IPS-18a (cell line): ENCODE results near the gene CADM1.

ENCODE experiments used
- H3K27ac ChIP-seq: one replicate; pipeline ENCODE4 v1.5.1; 2013; ENCODE audit warnings: low read length
- H3K27me3 ChIP-seq: one replicate; pipeline ENCODE4 v1.6.1; 2013; ENCODE audit warnings: mild to moderate bottlenecking, low read length; ENCODE audit not compliant: control insufficient read depth, insufficient read depth
- H3K36me3 ChIP-seq: one replicate; pipeline ENCODE4 v1.6.1; 2013; ENCODE audit warnings: low read depth, low read length; ENCODE audit not compliant: control insufficient read depth
- H3K4me1 ChIP-seq: one replicate; pipeline ENCODE4 v1.6.1; 2013; ENCODE audit warnings: low read depth, low read length; ENCODE audit not compliant: control insufficient read depth
- H3K4me3 ChIP-seq: one replicate; pipeline ENCODE4 v1.5.1; 2013; ENCODE audit warnings: low read length
- H3K9ac ChIP-seq: one replicate; pipeline ENCODE4 v1.6.1; 2013; ENCODE audit warnings: mild to moderate bottlenecking, low read length, moderate library complexity
- H3K9me3 ChIP-seq: one replicate; pipeline ENCODE4 v1.6.1; 2013; ENCODE audit warnings: low read depth, low read length; ENCODE audit not compliant: control insufficient read depth

The CADM1 gene

GRCh38 chr11:115363426-115363825 lies 140.8 kb downstream of the CADM1 start:
- Histone ChIP-seq H3K9ac (no peak overlapping the region), H3K4me3 (no peak overlapping the region), H3K9me3 (no peaks in the 10 kb centered on the region), H3K36me3 (no peaks in the 10 kb centered on the region), H3K27me3 (no peaks in the 10 kb centered on the region), H3K27ac (no peak overlapping the region), H3K4me1 (peaks cover 5% of the 10 kb centered on the region)

GRCh38 chr11:115362997-115363396 lies 141.2 kb downstream of the CADM1 start:
- H3K27me3 ChIP-seq, result no peaks in the 10 kb centered on the region
- H3K27ac ChIP-seq, result no peak overlapping the region
- H3K36me3 ChIP-seq, result no peaks in the 10 kb centered on the region
- H3K9ac ChIP-seq, result no peak overlapping the region
- no peaks in the 10 kb centered on the region for H3K9me3 ChIP-seq
- peaks cover 5% of the 10 kb centered on the region for H3K4me1 ChIP-seq
- H3K4me3 ChIP-seq, result no peak overlapping the region

GRCh38 chr11:115361025-115361424 lies 143.2 kb downstream of the CADM1 start:
- Histone ChIP-seq H3K27me3 (no peaks in the 10 kb centered on the region), H3K27ac (no peak overlapping the region), H3K9ac (no peak overlapping the region), H3K4me1 (no peaks in the 10 kb centered on the region), H3K9me3 (no peaks in the 10 kb centered on the region), H3K4me3 (no peak overlapping the region), H3K36me3 (no peaks in the 10 kb centered on the region)

GRCh38 chr11:115360186-115360824 lies 143.9 kb downstream of the CADM1 start:
- no peaks in the 10 kb centered on the region for H3K9me3 ChIP-seq
- H3K27me3 ChIP-seq, result no peaks in the 10 kb centered on the region
- H3K36me3 ChIP-seq, result no peaks in the 10 kb centered on the region
- no peak overlapping the region for H3K27ac ChIP-seq
- H3K9ac ChIP-seq, result no peak overlapping the region
- no peak overlapping the region for H3K4me3 ChIP-seq
- no peaks in the 10 kb centered on the region for H3K4me1 ChIP-seq

GRCh38 chr11:115357066-115357465 lies 147.1 kb downstream of the CADM1 start:
- no peaks in the 10 kb centered on the region for H3K36me3 ChIP-seq
- no peak overlapping the region for H3K9ac ChIP-seq
- H3K4me1 ChIP-seq, result no peaks in the 10 kb centered on the region
- H3K4me3 ChIP-seq, result no peak overlapping the region
- no peaks in the 10 kb centered on the region for H3K9me3 ChIP-seq
- no peak overlapping the region for H3K27ac ChIP-seq
- H3K27me3 ChIP-seq, result no peaks in the 10 kb centered on the region

- Histone ChIP-seq H3K9ac (no peak overlapping the region), H3K36me3 (no peaks in the 10 kb centered on the region), H3K9me3 (no peaks in the 10 kb centered on the region), H3K27me3 (no peaks in the 10 kb centered on the region), H3K27ac (no peak overlapping the region), H3K4me1 (no peaks in the 10 kb centered on the region), H3K4me3 (no peak overlapping the region)
Observed at GRCh38 chr11:115352805-115353485, 151.3 kb downstream of the CADM1 start.

GRCh38 chr11:115349335-115350017 lies 154.7 kb downstream of the CADM1 start:
- H3K4me3 ChIP-seq, result no peak overlapping the region
- no peak overlapping the region for H3K27ac ChIP-seq

GRCh38 chr11:115348416-115348815 lies 155.8 kb downstream of the CADM1 start:
- no peaks in the 10 kb centered on the region for H3K9me3 ChIP-seq
- H3K9ac ChIP-seq, result no peak overlapping the region
- H3K27me3 ChIP-seq, result no peaks in the 10 kb centered on the region
- no peaks in the 10 kb centered on the region for H3K36me3 ChIP-seq
- H3K4me1 ChIP-seq, result peaks cover 5% of the 10 kb centered on the region
- H3K27ac ChIP-seq, result no peak overlapping the region
- no peak overlapping the region for H3K4me3 ChIP-seq

More at GRCh38 chr11:115349335-115350017, 154.7 kb downstream of the CADM1 start:
- Histone ChIP-seq H3K9me3 (no peaks in the 10 kb centered on the region), H3K9ac (no peak overlapping the region), H3K4me1 (peaks cover 5% of the 10 kb centered on the region), H3K27me3 (no peaks in the 10 kb centered on the region), H3K36me3 (no peaks in the 10 kb centered on the region)

- no peak overlapping the region for H3K27ac ChIP-seq
- H3K9me3 ChIP-seq, result no peaks in the 10 kb centered on the region
- no peak overlapping the region for H3K9ac ChIP-seq
- H3K4me1 ChIP-seq, result peaks cover 5% of the 10 kb centered on the region
- no peak overlapping the region for H3K4me3 ChIP-seq
- H3K36me3 ChIP-seq, result no peaks in the 10 kb centered on the region
- H3K27me3 ChIP-seq, result no peaks in the 10 kb centered on the region
Observed at GRCh38 chr11:115347106-115347505, 157.1 kb downstream of the CADM1 start.

- H3K36me3 ChIP-seq, result no peaks in the 10 kb centered on the region
- H3K27ac ChIP-seq, result no peak overlapping the region
- no peaks in the 10 kb centered on the region for H3K27me3 ChIP-seq
- H3K4me3 ChIP-seq, result no peak overlapping the region
- no peak overlapping the region for H3K9ac ChIP-seq
- H3K9me3 ChIP-seq, result no peaks in the 10 kb centered on the region
- H3K4me1 ChIP-seq, result peaks cover 5% of the 10 kb centered on the region
Observed at GRCh38 chr11:115345840-115346239, 158.4 kb downstream of the CADM1 start.

GRCh38 chr11:115345361-115345760 lies 158.9 kb downstream of the CADM1 start:
- Histone ChIP-seq H3K9me3 (no peaks in the 10 kb centered on the region), H3K27me3 (no peaks in the 10 kb centered on the region), H3K27ac (no peak overlapping the region), H3K36me3 (no peaks in the 10 kb centered on the region), H3K9ac (no peak overlapping the region), H3K4me3 (no peak overlapping the region), H3K4me1 (peaks cover 5% of the 10 kb centered on the region)
